ENCODE results near the gene C2CD2L.

C2CD2L gene

GRCh38 chr11:119087123-119087522 lies 20.0 kb upstream of the C2CD2L start:
- no peak overlapping the region for H3K4me3 Mint-ChIP-seq
- peaks cover 19% of the 10 kb centered on the region for H3K36me3 Mint-ChIP-seq (ENCODE audit: insufficient read depth)
- no peak for ATAC-seq (replicated peaks)
- no peaks in the 10 kb centered on the region for H3K27me3 Mint-ChIP-seq
- H3K27ac Mint-ChIP-seq: no peak overlapping the region
- peaks cover 12 to 14% of the 10 kb centered on the region in 2 donors for H3K4me1 Mint-ChIP-seq (ENCODE audit: low read depth in 2 of 2)
- no peak for DNase-seq
- no peaks in the 10 kb centered on the region for H3K9me3 Mint-ChIP-seq

GRCh38 chr11:119087747-119088241 lies 19.4 kb upstream of the C2CD2L start:
- DNase-seq: no peak
- H3K9me3 Mint-ChIP-seq: no peaks in the 10 kb centered on the region
- ATAC-seq (replicated peaks): no peak
- H3K36me3 Mint-ChIP-seq (ENCODE audit: insufficient read depth): peaks cover 25% of the 10 kb centered on the region
- peak overlapping the region in 1 of 2 donors; percentile 41 for H3K27ac Mint-ChIP-seq
- no peak overlapping the region for H3K4me3 Mint-ChIP-seq
- peaks cover 18 to 21% of the 10 kb centered on the region in 2 donors for H3K4me1 Mint-ChIP-seq (ENCODE audit: low read depth in 2 of 2)
- no peaks in the 10 kb centered on the region for H3K27me3 Mint-ChIP-seq

GRCh38 chr11:119088406-119088805 lies 18.7 kb upstream of the C2CD2L start:
- no peak overlapping the region for H3K4me3 Mint-ChIP-seq
- H3K27me3 Mint-ChIP-seq: no peaks in the 10 kb centered on the region
- H3K36me3 Mint-ChIP-seq (ENCODE audit: insufficient read depth): peaks cover 25% of the 10 kb centered on the region
- H3K27ac Mint-ChIP-seq: no peak overlapping the region
- no peaks in the 10 kb centered on the region for H3K9me3 Mint-ChIP-seq
- peaks cover 23 to 26% of the 10 kb centered on the region in 2 donors for H3K4me1 Mint-ChIP-seq (ENCODE audit: low read depth in 2 of 2)
- DNase-seq (no peak), ATAC-seq (replicated peaks) (no peak)

GRCh38 chr11:119089319-119089718 lies 17.8 kb upstream of the C2CD2L start:
- ATAC-seq (replicated peaks): no peak
- no peaks in the 10 kb centered on the region for H3K9me3 Mint-ChIP-seq

GRCh38 chr11:119091178-119091577 lies 16.0 kb upstream of the C2CD2L start:
- no peak for ATAC-seq (replicated peaks)

More at GRCh38 chr11:119089319-119089718, 17.8 kb upstream of the C2CD2L start:
- Mint-ChIP-seq H3K4me3 (no peak overlapping the region), H3K27ac (no peak overlapping the region), H3K27me3 (no peaks in the 10 kb centered on the region), H3K4me1 (ENCODE audit: low read depth in 2 of 2) (peaks cover 29 to 33% of the 10 kb centered on the region in 2 donors), H3K36me3 (ENCODE audit: insufficient read depth) (peaks cover 34% of the 10 kb centered on the region)
- no peak for DNase-seq

GRCh38 chr11:119091966-119092879 lies 14.9 kb upstream of the C2CD2L start:
- H3K9me3 Mint-ChIP-seq: no peaks in the 10 kb centered on the region
- peak overlapping the region in 1 of 2 donors; percentile 44 for H3K4me3 Mint-ChIP-seq
- no peak for ATAC-seq (replicated peaks)
- no peaks in the 10 kb centered on the region for H3K27me3 Mint-ChIP-seq
- no peak for DNase-seq
- H3K4me1 Mint-ChIP-seq (ENCODE audit: low read depth in 2 of 2): peaks cover 31 to 41% of the 10 kb centered on the region in 2 donors
- peak overlapping the region in 1 of 2 donors; percentile 35 for H3K27ac Mint-ChIP-seq
- peaks cover 43% of the 10 kb centered on the region for H3K36me3 Mint-ChIP-seq (ENCODE audit: insufficient read depth)

More at GRCh38 chr11:119091178-119091577, 16.0 kb upstream of the C2CD2L start:
- Mint-ChIP-seq H3K27me3 (no peaks in the 10 kb centered on the region), H3K9me3 (no peaks in the 10 kb centered on the region), H3K36me3 (ENCODE audit: insufficient read depth) (peaks cover 42% of the 10 kb centered on the region), H3K4me1 (ENCODE audit: low read depth in 2 of 2) (peaks cover 31 to 39% of the 10 kb centered on the region in 2 donors), H3K27ac (no peak overlapping the region), H3K4me3 (no peak overlapping the region)
- DNase-seq: no peak

GRCh38 chr11:119092880-119093842 lies 14.0 kb upstream of the C2CD2L start:
- peak overlapping the region; percentile 91 to 95 for H3K4me3 Mint-ChIP-seq
- no peaks in the 10 kb centered on the region for H3K9me3 Mint-ChIP-seq
- H3K4me1 Mint-ChIP-seq (ENCODE audit: low read depth in 2 of 2): peaks cover 28 to 37% of the 10 kb centered on the region in 2 donors
- no peak for DNase-seq
- peak overlapping the region; percentile 95 to 97 for H3K27ac Mint-ChIP-seq
- H3K36me3 Mint-ChIP-seq (ENCODE audit: insufficient read depth): peaks cover 43% of the 10 kb centered on the region
- no peaks in the 10 kb centered on the region for H3K27me3 Mint-ChIP-seq
- no peak for ATAC-seq (replicated peaks)

- H3K9me3 Mint-ChIP-seq: no peaks in the 10 kb centered on the region
- peaks cover 30 to 42% of the 10 kb centered on the region in 2 donors for H3K4me1 Mint-ChIP-seq (ENCODE audit: low read depth in 2 of 2)
- H3K27me3 Mint-ChIP-seq: no peaks in the 10 kb centered on the region
- peak overlapping the region; percentile 95 to 97 for H3K27ac Mint-ChIP-seq
- DNase-seq (peak in 2 of 3 experiments; percentile 33 to 35), ATAC-seq (replicated peaks) (peak; percentile 11)
- H3K4me3 Mint-ChIP-seq: peak overlapping the region; percentile 91 to 95
- peaks cover 51% of the 10 kb centered on the region for H3K36me3 Mint-ChIP-seq (ENCODE audit: insufficient read depth)
Observed at GRCh38 chr11:119093942-119094815, 13.0 kb upstream of the C2CD2L start.

- peak overlapping the region; percentile 91 to 95 for H3K4me3 Mint-ChIP-seq
- DNase-seq (peak in 1 of 3 experiments; percentile 52), ATAC-seq (replicated peaks) (peak; percentile 36)
- H3K27me3 Mint-ChIP-seq: no peaks in the 10 kb centered on the region
- peak overlapping the region; percentile 95 to 97 for H3K27ac Mint-ChIP-seq
- H3K9me3 Mint-ChIP-seq: no peaks in the 10 kb centered on the region
- peaks cover 30 to 43% of the 10 kb centered on the region in 2 donors for H3K4me1 Mint-ChIP-seq (ENCODE audit: low read depth in 2 of 2)
- H3K36me3 Mint-ChIP-seq (ENCODE audit: insufficient read depth): peaks cover 52% of the 10 kb centered on the region
Observed at GRCh38 chr11:119094816-119095065, 12.4 kb upstream of the C2CD2L start.

- Mint-ChIP-seq H3K4me1 (ENCODE audit: low read depth in 2 of 2) (peaks cover 33 to 49% of the 10 kb centered on the region in 2 donors), H3K27me3 (no peaks in the 10 kb centered on the region), H3K9me3 (no peaks in the 10 kb centered on the region), H3K27ac (peak overlapping the region; percentile 95 to 97), H3K36me3 (ENCODE audit: insufficient read depth) (peaks cover 52% of the 10 kb centered on the region), H3K4me3 (peak overlapping the region; percentile 91 to 95)
- ATAC-seq (replicated peaks) (peak; percentile 85), DNase-seq (peak; percentile 99)
Observed at GRCh38 chr11:119095066-119095880, 11.9 kb upstream of the C2CD2L start.

GRCh38 chr11:119099711-119100110 lies 7.4 kb upstream of the C2CD2L start:
- H3K27ac Mint-ChIP-seq: no peak overlapping the region
- no peaks in the 10 kb centered on the region for H3K9me3 Mint-ChIP-seq
- peaks cover 27 to 37% of the 10 kb centered on the region in 2 donors for H3K4me1 Mint-ChIP-seq (ENCODE audit: low read depth in 2 of 2)
- peak overlapping the region in 1 of 2 donors; percentile 90 for H3K4me3 Mint-ChIP-seq
- DNase-seq (no peak), ATAC-seq (replicated peaks) (no peak)
- H3K27me3 Mint-ChIP-seq: no peaks in the 10 kb centered on the region
- peaks cover 35% of the 10 kb centered on the region for H3K36me3 Mint-ChIP-seq (ENCODE audit: insufficient read depth)

All from effector memory CD8-positive, alpha-beta T cell (primary cell).